Measurements from ENCODE around the gene CRTAP. TPM values are rescaled to one million over a fixed set of nuclear protein-coding genes. Genes with fewer than 3 reads are reported as not detected.
"Not testable (repeated sequence)": the region's sequence is repeated elsewhere in the genome, so short reads cannot be mapped to it uniquely, and the experiment has no call there.

Gene CRTAP
- total RNA-seq, 4 donors from 2014 or later = 75.2 to 107 (median 83.1) TPM

DNA sequence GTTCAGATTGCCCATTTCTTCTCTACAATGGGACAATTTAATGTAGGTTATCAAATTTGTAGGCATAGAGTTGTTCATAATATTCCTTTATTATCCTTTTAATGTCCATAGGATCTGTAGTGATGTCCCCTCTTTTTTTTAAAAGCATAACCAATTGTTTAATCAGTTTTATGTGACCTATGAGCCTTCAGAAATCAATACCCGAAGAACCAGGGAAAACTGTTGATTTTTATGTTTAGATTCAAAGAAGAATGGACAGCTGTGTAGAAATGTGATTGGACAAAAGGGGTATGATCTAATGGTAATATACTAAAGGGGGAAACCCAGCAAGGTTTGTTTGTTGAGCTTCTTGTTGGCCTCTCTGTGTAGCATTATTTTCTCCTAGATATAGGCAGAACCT lies 65.3 kb downstream of the CRTAP start:
- no peak for DNase-seq
- intact Hi-C loops (cut with DNase I; ENCODE audit: low total_unique reads) (no loop called here), in situ Hi-C loops (cut with MboI; ENCODE audit: low sequenced_read_pairs in 4 of 4) (no loop called here)

DNA sequence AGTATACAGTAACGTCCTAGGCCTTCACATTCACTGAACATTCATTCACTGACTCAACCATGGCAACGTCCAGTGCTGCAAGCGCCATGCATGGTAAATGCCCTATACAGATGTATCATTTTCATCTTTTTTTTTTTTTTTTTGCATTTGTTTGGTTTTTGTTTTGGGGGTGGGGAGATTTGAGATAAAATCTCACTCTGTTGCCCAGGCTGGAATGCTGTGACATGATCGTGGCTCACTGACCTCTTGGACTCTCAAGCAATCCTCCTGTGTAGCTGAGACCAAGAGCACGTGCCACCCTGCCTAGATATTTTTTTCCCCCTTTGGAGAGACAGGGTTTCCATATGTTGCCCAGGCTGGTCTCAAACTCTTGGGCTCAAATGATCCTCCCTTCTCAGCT lies 67.4 kb downstream of the CRTAP start:
- ATAC-seq = no peak
- intact Hi-C loops (cut with DNase I; ENCODE audit: low total_unique reads) (no loop called here), in situ Hi-C loops (cut with MboI; ENCODE audit: low sequenced_read_pairs in 4 of 4) (no loop called here)
- H3K4me3 ChIP-seq = no peak overlapping the region
- no peaks in the 10 kb centered on the region for H3K36me3 ChIP-seq
- H3K4me1 ChIP-seq = no peaks in the 10 kb centered on the region
- no peaks in the 10 kb centered on the region for H3K27me3 ChIP-seq
- H3K27ac ChIP-seq = no peak overlapping the region
- DNase-seq = no peak
- no peaks in the 10 kb centered on the region for H3K9me3 ChIP-seq
- TF ChIP-seq, protein P1, sequence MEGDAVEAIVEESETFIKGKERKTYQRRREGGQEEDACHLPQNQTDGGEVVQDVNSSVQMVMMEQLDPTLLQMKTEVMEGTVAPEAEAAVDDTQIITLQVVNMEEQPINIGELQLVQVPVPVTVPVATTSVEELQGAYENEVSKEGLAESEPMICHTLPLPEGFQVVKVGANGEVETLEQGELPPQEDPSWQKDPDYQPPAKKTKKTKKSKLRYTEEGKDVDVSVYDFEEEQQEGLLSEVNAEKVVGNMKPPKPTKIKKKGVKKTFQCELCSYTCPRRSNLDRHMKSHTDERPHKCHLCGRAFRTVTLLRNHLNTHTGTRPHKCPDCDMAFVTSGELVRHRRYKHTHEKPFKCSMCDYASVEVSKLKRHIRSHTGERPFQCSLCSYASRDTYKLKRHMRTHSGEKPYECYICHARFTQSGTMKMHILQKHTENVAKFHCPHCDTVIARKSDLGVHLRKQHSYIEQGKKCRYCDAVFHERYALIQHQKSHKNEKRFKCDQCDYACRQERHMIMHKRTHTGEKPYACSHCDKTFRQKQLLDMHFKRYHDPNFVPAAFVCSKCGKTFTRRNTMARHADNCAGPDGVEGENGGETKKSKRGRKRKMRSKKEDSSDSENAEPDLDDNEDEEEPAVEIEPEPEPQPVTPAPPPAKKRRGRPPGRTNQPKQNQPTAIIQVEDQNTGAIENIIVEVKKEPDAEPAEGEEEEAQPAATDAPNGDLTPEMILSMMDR (IDR thresholded peaks at IDR 0.05 in 4 of 5, conservative IDR thresholded peaks at IDR 0.05 in 1 of 5) = no peak
- TF ChIP-seq POLR2A (IDR thresholded peaks at IDR 0.05) = no peak

More for the DNA sequence above, 65.3 kb downstream of the CRTAP start:
- Histone ChIP-seq H3K36me3 (no peaks in the 10 kb centered on the region), H3K4me3 (no peak overlapping the region), H3K9me3 (no peaks in the 10 kb centered on the region), H3K27ac (no peak overlapping the region), H3K27me3 (no peaks in the 10 kb centered on the region), H3K4me1 (no peaks in the 10 kb centered on the region)
- no peak for ATAC-seq
- TF ChIP-seq, protein P1 (IDR thresholded peaks at IDR 0.05 in 4 of 5, conservative IDR thresholded peaks at IDR 0.05 in 1 of 5) = no peak
- no peak for TF ChIP-seq POLR2A (IDR thresholded peaks at IDR 0.05)

DNA sequence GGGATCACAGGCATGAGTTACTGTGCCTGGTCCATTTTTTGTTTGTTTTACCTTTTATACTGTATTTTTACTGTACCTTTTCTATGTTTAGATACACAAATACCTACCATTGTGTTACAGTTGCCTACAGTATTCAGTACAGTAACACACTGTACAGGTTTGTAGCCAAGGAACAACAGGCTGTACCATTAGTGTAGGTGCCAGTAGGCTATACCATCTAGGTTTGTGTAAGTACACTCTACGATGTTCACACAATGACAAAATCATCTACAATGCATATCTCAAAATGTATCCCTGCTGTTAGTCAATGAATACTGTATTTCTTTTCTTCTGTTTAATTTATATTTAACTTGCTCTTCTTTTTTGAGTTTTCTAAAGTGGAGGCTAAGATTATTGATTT lies 67.8 kb downstream of the CRTAP start:
- intact Hi-C loops (cut with DNase I; ENCODE audit: low total_unique reads); H3K27me3 ChIP-seq; ATAC-seq; H3K27ac ChIP-seq; H3K4me3 ChIP-seq; H3K4me1 ChIP-seq; H3K9me3 ChIP-seq; in situ Hi-C loops (cut with MboI; ENCODE audit: low sequenced_read_pairs in 4 of 4); H3K36me3 ChIP-seq; DNase-seq: not testable (repeated sequence)

DNA sequence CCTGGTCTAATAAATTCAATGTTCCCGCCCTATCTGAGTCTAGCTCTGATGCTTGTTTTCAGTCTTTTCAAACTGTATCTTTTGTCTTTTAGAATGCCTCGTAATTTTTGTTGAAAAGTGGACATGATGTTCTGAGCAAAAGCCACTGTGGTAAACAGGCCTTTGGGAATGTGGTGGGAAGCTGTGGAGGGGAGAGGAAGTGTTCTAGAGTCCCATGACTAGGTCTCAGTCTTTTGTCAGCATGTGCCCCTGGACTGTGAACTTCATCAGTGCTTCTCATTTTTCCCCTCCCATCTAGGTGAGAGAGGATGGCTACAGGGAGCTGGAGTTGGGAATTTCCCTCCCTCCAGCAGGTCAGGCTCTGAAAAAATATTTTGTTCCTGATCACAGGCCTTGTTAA lies 71.0 kb downstream of the CRTAP start:
- in situ Hi-C loops (cut with MboI; ENCODE audit: low sequenced_read_pairs in 4 of 4) (no loop called here), intact Hi-C loops (cut with DNase I; ENCODE audit: low total_unique reads) (no loop called here)
- Histone ChIP-seq H3K9me3 (no peaks in the 10 kb centered on the region), H3K27ac (no peak overlapping the region), H3K4me3 (no peak overlapping the region), H3K36me3 (no peaks in the 10 kb centered on the region), H3K4me1 (no peaks in the 10 kb centered on the region), H3K27me3 (no peaks in the 10 kb centered on the region)
- TF ChIP-seq, protein P1 (IDR thresholded peaks at IDR 0.05 in 4 of 5, conservative IDR thresholded peaks at IDR 0.05 in 1 of 5) = no peak
- TF ChIP-seq POLR2A (IDR thresholded peaks at IDR 0.05) = no peak
- ATAC-seq = no peak
- DNase-seq = no peak

DNA sequence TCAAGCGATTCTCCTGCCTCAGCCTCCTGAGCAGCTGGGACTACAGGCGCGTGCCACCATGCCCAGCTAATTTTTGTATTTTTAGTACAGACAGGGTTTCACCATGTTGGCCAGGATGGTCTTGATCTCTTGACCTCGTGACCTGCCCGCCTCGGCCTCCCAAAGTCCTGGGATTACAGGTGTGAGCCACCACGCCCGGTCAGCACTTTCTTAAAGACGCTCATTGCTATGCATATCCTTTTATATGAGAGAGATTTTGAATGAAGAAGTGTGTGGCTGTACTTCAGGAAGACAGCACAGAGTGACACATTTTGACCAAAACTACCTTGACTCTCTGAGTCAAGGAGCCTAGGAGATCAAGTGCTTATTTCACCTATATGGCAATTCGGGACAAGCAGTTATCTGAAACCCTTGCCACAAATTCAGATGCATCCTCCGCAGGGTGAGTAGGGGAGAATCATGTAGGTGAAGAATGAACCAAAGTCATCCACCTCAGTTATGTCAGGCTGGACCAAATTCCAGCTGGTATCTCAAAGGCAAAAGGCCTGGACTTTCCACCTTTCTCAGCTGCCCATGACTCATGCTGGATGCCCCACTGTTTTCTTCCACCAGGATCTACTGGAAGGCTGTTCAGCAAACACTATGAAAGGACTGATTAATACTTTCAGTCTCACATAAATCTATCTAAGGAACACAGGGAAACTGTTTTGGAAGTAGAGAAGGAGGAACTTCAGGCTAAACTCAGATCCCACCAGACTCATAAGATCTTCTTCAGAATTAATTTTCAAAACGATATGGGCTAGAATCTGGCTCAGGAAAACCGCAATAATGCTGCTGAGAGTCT lies 72.9 kb downstream of the CRTAP start:
- H3K27me3 ChIP-seq = no peaks in the 10 kb centered on the region
- in situ Hi-C loops (cut with MboI; ENCODE audit: low sequenced_read_pairs in 4 of 4) (no loop called here), intact Hi-C loops (cut with DNase I; ENCODE audit: low total_unique reads) (no loop called here)
- H3K36me3 ChIP-seq = no peaks in the 10 kb centered on the region
- TF ChIP-seq POLR2A (IDR thresholded peaks at IDR 0.05) = no peak
- TF ChIP-seq, protein P1 (IDR thresholded peaks at IDR 0.05 in 4 of 5, conservative IDR thresholded peaks at IDR 0.05 in 1 of 5) = no peak
- H3K9me3 ChIP-seq = no peaks in the 10 kb centered on the region
- no peak for DNase-seq
- no peak overlapping the region for H3K4me3 ChIP-seq
- ATAC-seq = no peak
- H3K27ac ChIP-seq = no peak overlapping the region
- no peaks in the 10 kb centered on the region for H3K4me1 ChIP-seq
